GM12891 (cell line): Measurements from ENCODE around the gene LSM2.

ENCODE experiments used
- POLR2A ChIP-seq: IDR thresholded peaks from 2 replicates; pipeline ENCODE4 v1.6.1; 2011; ENCODE audit warnings: low read depth, low read length, control low read depth
- POLR2AphosphoS5 ChIP-seq: IDR thresholded peaks from 2 replicates; pipeline ENCODE4 v1.6.1; 2011; ENCODE audit warnings: low read depth, low read length, control low read depth
- POU2F2 ChIP-seq: IDR thresholded peaks from 2 replicates; pipeline ENCODE4 v1.6.1; 2011; ENCODE audit warnings: low read depth, mild to moderate bottlenecking, control low read depth, low read length, moderate library complexity
- SPI1 ChIP-seq: IDR thresholded peaks from 2 replicates; pipeline ENCODE4 v1.6.1; 2011; ENCODE audit warnings: low read depth, low read length, control low read depth
- TAF1 ChIP-seq: IDR thresholded peaks from 2 replicates; pipeline ENCODE4 v1.6.1; 2011; ENCODE audit warnings: low read depth, low read length, control low read depth

GRCh38 chr6:31847276-31847978 lies 40.7 kb upstream of the LSM2 start:
- TF ChIP-seq POLR2A (no peak), POLR2AphosphoS5 (no peak), TAF1 (no peak), SPI1 (no peak), POU2F2 (no peak)
